NCI-H1105 (cell line): ENCODE data around the gene ATF3.

Experiments used
- DNase-seq: peaks from one replicate; lab custom pipeline; 2025; lab: John Stamatoyannopoulos, UW

The ATF3 gene

DNA sequence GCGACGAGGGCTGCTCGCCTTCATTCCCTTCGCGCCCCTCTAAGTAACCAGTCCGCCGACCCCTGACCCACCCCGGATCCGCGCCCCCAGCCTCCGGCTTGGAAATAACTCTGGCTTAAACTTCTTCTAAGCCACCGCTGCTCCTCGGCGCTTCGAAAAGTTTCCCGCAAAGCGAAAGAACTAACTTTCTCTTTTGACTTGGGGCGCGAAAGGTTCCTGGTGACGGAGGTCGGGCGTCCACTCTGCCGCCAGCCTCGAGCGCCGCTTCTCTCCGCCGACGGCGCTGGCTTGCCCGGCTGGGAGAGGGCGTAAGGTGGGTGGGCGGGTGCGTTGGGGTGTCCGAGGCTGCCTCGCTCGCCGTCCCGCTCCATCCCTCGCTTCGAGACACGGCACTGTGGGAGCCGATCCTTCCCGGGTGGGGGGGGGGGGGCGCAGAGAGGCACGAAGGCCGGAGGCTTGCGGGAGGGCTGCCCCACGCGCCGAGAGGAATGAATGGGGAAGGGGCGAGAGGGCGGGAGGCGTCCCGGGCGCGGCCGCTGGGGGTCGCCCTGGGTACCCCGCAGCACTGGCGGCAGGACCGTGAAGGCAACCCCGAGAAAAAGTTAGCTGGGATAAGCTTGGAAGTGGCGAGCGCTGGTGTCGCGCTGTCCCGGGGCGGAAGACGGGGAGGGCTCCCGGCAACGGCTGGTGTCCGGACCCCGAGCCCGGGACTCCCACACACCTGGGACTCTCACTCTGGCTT, 569 bp downstream of the ATF3 start:
- peak; percentile 52 for DNase-seq

DNA sequence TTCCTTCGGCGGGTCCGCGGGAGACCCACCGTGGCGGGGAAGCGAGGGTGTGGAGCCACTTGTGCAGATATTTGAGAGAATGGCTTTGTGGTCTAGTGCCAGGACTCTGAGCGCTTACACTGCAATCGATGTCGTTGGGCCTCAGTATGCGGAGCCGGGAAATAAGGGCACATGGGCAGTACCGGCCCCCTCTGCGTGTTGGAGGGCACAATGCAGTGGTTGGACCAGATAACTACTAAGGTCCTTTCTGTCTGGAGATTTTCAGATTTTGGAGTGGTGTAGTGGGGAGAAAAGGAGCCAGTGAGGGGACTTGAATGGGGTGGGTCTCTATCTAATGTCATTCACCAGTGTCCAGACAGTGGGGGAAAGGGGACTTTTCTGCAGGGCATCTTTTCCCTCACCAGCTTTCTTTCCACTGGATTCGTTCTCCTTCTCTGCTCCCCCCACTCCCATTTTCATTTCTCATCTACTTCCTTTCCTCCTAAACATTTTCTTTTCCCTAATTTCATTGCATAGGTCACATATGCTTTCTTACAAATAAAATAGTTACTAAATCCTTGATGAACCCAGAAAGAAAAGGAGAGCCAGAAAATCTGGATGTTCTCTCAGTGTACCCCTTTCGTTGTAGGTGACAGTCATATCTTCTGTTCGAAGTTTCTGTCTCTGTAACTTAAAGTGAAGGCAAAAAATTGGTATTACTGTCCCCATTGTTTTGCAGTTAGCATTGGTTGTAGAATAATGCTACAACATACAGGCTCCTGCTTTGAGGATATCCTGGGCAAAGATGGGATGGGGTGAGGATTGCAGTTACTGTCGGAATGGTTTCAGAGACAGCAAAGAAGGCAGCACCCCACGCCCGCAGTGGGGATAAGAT, 1.4 kb downstream of the ATF3 start:
- DNase-seq = no peak

DNA sequence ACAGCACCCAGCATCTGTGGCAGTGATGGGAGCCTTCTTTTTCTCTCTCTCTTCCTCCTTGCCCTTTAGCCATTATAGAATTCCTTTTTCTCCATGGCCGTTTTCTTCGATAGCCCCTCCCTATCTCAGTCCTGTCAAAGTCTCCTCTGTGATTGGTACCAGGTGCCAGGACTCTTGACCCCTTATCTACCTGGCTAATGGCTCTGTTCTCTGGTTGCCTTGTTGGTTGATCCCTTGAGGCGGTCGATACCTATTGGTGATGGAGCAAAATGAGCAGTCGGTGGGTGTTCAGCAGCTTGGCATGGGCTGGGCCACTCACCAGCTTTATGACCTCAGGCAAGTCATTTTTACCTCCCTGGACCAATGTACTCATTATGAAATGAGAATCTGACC, 2.0 kb downstream of the ATF3 start:
- DNase-seq = no peak

DNA sequence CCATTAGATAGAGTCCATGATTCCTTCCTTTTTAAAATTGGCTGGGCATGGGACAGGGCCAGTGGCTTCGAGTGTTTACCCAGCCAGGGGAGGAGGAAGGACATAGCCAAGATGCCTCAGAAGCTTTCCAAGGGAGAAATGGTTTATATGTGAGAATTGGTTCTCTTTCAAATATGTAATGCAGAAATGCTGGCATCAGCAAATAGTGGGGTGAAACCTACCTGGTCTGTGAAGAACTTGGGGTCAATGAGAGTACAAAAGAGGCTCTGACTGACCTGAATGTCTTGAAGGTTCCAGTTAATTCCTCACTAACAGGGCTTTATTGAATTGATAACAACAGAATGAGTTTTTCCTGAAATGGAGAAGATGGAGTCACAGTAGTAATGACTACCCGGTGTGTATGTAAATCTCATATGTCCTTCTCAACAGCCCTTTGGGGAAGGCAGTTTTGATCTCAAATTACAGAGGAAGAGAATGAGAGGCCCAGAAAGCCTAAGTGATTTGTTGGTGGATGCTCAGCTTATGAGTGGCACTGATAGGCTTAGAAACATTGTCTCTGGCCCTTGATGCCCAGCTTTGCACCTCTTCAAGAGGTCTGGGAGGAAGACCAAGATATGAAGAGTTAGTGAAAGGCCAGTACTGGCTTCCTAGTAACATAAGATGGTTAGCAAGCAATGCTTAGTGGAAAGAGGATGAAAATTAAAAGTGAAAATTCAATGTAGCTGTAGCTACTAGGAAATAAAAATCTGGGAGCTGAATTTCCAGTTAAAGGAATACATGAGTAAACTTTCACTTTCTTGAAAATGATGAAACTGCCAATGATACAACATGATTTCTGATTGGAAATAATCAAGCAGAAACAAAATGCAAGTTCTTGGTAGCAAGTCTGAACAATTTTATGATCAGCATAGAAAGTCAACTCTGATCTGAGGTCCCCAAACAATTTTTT, 2.7 kb downstream of the ATF3 start:
- DNase-seq = no peak

DNA sequence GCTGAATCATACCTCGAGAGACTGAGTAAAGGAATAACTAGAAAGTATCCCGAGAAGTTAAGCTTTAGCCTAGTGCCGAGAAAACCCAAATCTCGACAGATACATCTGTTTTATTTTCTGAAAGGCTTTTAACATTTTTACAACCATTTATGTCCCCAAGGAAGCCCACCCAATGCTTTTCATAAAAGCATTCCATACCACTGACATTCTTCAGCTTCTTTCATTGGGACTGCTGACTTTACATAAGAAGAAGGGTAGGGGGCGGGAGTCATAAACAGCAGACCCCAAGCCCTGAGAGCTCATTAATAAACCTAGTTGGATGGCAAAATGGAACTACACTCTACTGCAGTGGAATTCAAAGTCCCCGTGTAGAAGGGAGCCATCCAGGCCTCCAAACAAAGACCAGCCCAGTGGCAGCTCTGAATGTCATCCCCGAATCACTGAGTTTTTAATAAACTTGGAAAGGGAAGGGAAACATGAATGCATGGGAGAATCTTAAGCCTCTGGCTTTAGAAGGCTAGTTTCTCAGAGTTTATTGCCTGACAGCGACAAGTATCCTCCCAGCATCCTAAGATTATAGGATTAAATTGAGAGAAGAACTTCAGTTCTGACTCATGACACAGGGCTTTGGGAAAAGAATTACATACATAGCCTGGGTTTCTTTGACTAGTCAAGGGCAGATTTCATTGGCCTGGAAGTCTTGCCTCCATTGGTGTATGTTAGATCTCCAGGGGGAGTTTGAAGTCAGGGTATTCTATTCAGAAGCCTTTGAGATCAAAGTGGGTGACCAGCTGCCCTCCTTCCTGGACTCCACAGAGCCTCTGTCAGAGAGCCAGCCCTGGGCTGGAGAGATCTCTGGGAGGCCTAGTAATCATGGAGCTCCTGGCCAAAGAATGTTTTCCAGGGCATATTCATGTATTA, 3.7 kb downstream of the ATF3 start:
- no peak for DNase-seq

DNA sequence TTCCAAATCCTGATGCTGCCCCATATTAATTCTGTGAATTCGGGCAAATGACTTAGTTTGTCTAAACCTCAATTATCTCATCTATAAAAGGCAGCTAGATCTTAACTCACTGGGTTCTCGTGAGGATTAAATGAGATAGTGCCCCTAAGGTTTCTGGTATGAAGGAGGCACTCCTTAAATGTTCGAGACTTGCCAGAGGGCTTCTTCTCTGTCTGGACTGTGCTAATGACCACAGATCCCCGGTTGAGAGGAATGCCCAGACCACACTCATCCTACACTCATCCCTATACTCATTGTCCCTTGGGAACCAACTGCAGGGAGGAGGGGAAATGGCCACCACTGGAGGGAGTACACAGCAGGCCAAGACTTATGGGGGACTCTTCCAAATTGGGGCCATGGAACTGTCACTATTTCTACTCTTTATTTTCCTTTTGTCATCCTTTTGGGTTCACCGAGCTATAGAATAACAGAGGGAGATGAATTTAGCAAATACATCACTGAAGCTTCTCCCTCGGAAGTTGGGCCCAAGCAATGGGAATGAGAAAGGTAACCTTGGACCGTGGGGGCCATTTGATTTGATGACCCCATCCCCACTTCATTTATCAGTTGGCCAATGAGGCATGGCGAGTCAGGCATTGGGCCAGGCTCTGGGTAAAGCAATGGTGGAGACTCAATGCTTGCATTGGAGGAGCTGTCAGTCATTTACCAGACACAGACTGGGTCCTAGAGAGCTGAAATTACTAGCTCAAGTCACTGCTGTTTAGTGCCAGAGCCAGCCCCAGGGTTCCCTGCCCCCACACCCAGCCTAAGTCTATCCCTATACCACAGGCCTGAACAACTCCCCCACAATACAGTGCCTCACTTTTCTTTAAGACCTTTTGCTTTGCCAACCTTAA, 5.1 kb downstream of the ATF3 start:
- DNase-seq = no peak

DNA sequence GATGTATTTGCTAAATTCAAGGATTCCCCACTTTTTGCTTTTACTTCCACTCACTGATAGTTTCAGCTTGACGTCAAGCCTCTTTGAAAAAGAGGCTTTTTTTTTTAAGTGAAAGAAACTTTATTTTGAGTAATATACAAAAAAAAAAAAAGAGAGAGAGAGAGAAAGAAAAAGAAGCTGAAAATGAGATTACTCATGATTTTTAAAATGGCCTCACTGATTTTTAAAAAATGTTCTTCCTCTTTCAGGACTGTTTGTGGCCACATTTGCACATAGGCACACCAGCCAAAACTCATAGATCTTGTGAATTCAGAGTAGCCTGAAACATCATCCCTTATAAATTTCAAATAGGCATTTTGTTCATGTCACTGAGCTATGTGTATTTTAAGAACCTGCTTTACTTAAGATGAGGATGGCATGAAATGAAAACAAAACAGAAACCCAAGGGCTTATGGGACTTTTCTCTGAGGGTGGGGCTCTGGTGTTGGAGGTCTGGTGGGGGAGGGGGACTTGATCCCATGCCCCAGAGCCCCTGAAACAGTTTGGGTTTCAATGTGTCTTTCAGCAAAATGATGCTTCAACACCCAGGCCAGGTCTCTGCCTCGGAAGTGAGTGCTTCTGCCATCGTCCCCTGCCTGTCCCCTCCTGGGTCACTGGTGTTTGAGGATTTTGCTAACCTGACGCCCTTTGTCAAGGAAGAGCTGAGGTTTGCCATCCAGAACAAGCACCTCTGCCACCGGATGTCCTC, 6.1 kb downstream of the ATF3 start:
- DNase-seq = no peak

DNA sequence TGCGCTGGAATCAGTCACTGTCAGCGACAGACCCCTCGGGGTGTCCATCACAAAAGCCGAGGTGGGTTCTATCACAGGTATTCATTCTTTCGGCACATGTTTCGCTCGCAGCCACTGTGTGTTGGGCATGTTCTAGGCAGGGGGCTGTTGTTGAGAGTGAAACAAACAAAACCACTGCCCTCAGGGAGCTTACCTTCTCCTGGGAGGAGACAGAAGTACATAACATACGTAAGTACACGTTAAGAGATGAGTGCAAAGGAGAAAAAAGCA, 6.6 kb downstream of the ATF3 start:
- DNase-seq = no peak

DNA sequence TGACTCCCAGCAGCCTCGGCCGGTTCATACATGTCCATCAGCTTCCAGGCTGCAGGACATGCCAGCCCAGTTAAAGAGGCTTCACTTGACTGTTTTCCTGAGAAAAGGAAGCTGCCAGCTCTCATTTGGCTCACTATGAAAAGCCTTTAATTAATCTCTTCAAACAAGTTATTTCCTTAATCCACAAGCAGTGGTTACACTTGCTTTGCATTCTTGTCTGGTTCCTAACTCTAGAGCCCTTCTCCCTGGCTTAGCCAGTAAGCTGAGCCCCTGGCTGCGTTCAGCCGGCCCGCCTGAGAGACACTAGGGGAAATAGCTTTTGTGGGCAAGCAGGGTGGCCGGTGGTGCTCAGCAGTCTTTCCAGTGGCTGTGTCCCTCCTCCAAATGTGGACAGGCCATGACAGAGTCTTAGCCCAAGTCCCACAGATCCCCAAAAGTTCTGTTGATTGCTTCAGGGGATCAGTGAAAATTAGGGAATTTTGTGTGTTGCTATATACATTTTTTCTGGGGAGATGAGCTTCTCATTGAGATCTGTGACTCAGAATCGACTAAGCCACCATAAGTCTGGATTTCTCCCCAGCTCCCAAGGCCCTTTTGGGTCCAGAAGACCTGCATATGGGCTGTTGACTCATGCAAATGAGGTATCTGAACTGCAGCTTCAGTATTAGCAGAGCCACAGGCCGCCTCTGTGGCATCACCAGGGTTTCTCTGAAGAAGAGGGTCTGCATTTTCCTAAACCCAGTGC, 10.1 kb downstream of the ATF3 start:
- DNase-seq = no peak

DNA sequence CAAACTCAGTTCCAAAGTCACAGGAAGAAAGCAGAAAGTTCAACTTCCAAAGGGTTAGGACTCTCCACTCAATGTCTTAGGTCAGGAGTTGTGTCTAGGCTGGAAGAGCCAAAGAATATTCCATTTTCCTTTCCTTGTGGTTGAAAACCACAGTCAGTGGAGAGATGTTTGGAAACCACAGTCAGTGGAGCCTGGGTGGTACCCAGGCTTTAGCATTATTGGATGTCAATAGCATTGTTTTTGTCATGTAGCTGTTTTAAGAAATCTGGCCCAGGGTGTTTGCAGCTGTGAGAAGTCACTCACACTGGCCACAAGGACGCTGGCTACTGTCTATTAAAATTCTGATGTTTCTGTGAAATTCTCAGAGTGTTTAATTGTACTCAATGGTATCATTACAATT, 11.7 kb downstream of the ATF3 start:
- DNase-seq = no peak

DNA sequence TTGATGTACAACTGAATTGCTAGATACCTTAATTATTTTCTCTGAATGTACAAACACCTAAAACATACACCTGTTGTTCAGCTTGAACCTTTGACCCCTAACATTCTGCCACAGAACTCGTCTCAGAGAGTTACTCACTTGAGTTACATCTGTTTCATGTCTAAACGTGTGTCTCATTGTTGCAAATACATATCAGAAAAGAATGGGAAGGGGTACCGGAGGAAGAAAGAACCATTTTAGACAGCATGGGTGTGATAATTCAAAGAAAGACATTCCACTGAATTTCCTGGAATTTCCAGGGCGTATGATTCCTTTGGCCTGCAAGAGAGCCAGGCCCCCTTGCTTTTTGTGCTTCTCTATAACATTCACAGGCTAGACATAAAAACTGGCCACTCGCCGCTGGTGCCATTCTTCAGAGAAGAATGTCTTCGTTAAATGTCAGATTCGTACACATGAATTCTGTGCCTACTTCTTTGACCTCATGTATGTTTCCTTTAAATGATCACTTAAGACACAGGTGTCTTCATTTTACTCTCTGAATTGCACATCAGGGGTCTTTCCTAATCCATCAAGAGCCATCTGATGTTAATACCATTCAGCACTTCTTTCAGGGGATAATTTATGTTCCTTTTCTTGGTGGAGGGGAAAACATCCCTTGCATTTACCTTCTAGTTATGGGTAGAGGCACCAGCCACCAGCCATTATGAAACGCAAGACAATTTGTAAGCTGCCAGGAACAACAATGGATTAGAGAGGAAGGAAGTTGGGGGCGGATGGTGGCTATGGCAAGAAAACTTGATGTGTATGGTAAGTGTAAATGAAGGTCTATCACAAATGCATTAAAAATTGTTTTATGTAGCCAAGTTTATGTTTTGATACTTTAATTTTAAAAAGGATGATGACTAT, 12.7 kb downstream of the ATF3 start:
- no peak for DNase-seq

DNA sequence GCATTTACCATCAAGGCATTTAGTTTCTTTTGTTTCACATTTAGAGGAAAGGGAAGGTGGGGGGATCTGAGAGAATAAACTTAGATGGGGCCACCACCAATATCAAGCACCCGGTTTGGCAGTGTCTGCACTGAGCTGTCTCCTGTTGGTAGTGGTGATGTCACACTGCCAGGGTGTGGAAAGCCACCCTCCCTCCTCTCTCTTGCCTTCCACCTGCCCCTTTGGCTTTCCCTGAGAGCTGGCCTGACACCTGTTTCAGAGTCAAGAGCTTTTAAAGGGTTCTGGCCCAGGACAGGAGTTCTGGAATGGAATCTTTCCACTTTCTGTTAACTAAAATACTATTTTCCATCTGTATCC, 13.4 kb downstream of the ATF3 start:
- DNase-seq = no peak

DNA sequence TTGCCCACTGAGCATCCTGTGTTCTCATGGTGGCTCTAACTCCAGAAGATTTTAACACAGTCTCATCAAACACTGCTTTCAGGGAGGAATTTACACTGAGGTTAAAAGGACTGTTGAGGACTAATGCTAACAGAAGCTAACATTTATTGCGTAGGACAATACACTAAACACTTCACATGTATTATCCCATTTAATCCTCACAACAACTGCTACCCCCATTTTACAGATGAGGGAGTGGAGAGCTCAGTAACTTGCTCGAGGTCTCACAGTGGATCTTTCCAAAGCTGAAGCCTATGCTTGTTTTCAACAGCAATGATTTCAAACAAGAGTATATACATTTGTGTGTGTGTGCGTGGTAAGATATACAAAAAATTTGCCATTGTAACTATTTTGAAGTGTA, 13.9 kb downstream of the ATF3 start:
- no peak for DNase-seq

DNA sequence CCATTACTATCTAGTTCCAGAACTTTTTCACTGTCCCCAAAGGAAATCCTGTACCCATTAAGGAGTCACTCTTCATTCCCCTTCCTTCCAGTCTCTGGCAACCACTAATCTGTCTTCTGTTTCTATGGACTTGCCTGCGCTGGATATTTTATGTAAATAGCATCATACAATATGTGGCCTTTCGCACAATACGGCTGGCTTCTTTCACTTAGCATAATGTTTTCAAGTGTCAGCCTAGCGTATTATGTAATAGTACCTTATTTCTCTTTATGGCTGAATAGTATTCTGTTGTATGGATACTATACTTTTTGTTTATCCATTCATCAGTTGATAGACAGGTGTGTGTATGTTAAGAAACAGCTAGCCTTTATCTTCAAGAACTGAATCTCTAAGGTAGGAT, 14.3 kb downstream of the ATF3 start:
- no peak for DNase-seq

DNA sequence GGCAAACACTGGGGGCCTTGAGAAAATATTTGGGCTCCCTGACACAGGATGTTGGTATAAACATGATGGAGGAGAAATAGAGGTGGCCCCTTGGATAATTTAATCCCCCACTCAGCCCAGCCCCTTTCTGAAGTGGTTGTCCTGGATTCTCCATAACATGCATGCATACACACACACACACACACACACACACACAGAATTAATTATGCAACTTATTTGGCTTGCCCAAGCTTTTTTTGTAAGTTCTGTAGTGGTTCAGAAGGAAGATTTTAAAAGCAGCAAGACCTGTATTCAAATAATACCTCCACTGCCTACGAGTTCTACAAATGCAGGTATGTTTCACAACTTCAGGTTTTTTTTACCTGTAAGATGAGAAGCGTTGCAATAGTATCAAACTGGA, 15.0 kb downstream of the ATF3 start:
- DNase-seq = no peak

DNA sequence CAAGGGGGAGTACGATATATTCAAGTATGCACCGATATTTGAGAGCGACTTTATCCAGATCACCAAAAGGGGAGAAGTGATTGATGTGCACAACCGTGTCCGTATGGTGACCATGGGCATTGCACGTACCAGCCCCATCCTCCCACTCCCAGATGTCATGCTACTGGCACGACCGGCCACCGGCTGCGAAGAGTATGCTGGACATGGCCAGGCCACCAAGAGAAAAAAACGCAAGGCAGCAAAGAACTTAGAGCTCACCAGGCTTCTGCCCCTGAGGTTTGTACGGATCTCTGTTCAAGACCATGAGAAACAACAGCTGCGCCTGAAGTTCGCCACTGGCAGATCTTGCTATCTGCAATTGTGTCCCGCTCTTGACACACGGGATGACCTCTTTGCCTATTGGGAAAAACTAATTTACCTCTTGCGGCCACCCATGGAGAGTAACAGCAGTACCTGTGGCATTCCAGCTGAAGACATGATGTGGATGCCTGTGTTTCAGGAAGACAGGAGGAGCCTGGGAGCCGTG, 16.5 kb downstream of the ATF3 start:
- DNase-seq = no peak

DNA sequence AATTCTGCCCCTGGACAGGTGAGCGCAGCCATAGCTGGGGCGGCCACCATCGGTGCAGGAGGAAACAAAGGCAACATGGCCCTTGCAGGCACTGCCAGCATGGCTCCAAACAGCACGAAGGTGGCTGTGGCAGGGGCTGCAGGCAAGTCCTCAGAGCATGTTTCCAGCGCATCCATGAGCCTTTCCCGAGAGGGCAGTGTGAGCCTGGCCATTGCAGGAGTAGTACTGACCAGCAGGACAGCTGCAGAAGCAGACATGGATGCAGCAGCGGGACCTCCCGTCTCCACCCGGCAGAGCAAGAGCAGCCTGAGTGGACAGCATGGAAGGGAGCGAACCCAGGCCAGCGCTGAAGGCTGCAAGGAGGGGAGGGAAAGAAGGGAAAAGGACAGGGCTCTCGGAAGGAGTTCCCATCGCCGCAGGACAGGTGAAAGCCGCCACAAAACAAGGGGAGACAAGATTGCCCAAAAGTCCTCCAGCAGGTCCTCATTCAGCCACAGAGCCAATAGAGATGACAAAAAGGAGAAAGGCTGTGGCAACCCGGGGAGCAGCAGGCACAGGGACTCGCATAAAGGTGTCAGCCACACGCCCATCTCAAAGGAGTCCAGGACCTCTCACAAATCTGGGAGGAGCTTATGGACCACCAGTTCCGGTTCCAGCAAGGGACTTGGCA, 17.4 kb downstream of the ATF3 start:
- no peak for DNase-seq
